Neuron (in vitro differentiated cells): ENCODE measurements around the gene DGLUCY.

Experiments used
- H2AFZ ChIP-seq: one replicate; pipeline ENCODE4 v1.6.1; 2013; ENCODE audit warnings: low read depth, mild to moderate bottlenecking, inconsistent platforms, low read length, moderate library complexity
- H3K27me3 ChIP-seq: one replicate; pipeline ENCODE4 v1.6.1; 2013; ENCODE audit warnings: low read length; ENCODE audit not compliant: insufficient read depth
- H3K36me3 ChIP-seq: one replicate; pipeline ENCODE4 v1.6.1; 2013; ENCODE audit warnings: low read length; ENCODE audit not compliant: insufficient read depth
- H3K4me1 ChIP-seq: one replicate; pipeline ENCODE4 v1.6.1; 2013; ENCODE audit warnings: low read length; ENCODE audit not compliant: insufficient read depth
- H3K4me3 ChIP-seq: 2 replicates; pipeline ENCODE4 v1.5.1; 2013; ENCODE audit warnings: mild to moderate bottlenecking, low read length, moderate library complexity
- H3K9me3 ChIP-seq: one replicate; pipeline ENCODE4 v1.6.1; 2013; ENCODE audit warnings: low read length

DGLUCY gene

DNA sequence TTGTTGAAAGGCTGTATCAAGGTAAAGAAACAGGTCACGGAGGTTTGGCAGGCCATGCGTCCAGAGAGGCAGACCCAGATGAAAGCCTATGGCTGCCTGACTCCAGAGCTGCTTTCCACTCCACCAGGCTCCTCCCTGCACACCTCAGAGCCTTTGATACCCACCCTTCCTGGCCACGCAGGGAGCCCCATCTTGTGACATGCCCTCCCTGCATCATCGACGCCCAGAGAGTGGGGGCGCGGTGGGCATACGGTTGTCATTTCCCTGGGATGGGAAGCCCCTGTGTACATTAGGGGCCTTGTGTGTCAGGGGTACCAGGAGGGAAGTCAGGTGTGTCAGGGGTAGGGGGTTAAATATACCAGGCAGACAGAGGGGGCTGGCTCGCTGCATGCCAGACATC, 160.9 kb downstream of the DGLUCY start:
- Histone ChIP-seq H2AFZ (no peak overlapping the region), H3K4me1 (no peaks in the 10 kb centered on the region)

More for the DNA sequence above, 160.9 kb downstream of the DGLUCY start:
- peaks cover 60% of the 10 kb centered on the region for H3K36me3 ChIP-seq
- H3K27me3 ChIP-seq: no peaks in the 10 kb centered on the region
- H3K9me3 ChIP-seq: no peaks in the 10 kb centered on the region
- H3K4me3 ChIP-seq: no peak overlapping the region
